ENCODE measurements around the gene YY1.
A peak's percentile ranks its signal among the peaks of the same experiment; 100 is the strongest.

The YY1 gene

DNA sequence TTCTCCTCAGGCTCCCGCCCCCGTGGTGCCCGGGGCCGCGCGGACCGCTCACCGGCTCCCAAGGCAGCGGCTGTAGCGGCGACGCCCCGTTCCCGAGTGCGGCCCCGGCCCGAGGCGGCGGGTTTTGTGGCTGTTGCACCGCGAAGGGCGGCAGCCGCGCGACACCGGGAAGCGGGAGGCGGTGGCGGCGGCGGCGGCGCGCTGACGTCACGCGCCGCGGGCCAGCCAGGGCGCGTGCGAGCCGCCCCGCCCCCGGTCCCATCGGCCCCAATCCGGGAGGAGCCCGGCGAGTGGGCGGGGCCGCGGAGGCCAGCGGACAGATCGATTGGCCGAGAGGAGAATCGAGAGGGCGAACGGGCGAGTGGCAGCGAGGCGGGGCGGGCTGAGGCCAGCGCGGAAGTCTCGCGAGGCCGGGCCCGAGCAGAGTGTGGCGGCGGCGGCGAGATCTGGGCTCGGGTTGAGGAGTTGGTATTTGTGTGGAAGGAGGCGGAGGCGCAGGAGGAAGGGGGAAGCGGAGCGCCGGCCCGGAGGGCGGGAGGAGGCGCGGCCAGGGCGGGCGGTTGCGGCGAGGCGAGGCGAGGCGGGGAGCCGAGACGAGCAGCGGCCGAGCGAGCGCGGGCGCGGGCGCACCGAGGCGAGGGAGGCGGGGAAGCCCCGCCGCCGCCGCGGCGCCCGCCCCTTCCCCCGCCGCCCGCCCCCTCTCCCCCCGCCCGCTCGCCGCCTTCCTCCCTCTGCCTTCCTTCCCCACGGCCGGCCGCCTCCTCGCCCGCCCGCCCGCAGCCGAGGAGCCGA lies at the start of gene YY1:
Gene YY1 (plus strand): TSS at position 726 of the 792 bp plus-strand sequence. CDS start 101 bp downstream, outside the sequence.
- H3K27ac ChIP-seq = peak within 1 kb of the TSS; percentile 97
- TF ChIP-seq, protein P1, sequence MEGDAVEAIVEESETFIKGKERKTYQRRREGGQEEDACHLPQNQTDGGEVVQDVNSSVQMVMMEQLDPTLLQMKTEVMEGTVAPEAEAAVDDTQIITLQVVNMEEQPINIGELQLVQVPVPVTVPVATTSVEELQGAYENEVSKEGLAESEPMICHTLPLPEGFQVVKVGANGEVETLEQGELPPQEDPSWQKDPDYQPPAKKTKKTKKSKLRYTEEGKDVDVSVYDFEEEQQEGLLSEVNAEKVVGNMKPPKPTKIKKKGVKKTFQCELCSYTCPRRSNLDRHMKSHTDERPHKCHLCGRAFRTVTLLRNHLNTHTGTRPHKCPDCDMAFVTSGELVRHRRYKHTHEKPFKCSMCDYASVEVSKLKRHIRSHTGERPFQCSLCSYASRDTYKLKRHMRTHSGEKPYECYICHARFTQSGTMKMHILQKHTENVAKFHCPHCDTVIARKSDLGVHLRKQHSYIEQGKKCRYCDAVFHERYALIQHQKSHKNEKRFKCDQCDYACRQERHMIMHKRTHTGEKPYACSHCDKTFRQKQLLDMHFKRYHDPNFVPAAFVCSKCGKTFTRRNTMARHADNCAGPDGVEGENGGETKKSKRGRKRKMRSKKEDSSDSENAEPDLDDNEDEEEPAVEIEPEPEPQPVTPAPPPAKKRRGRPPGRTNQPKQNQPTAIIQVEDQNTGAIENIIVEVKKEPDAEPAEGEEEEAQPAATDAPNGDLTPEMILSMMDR (conservative IDR thresholded peaks at IDR 0.05) = no peak

DNA sequence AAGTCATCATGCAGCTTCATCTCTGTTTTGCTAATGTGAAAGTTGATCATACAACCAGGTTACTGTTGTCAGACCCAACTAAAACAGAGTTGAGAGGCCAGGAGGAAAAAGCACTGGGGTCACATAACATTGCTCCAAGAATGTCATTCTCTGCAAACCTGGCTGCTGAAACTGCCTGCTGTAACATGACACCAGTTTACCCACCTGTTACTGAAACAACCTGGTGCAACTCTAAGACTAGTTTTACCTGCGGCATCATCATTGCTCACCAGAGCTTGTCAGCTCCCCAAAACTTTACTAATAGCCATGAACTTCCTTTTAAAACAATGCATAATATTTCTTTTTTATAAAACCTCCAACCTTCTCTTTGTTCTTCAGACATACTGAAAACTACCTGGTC lies 48.8 kb upstream of the YY1 start:
- TF ChIP-seq, protein P1 (conservative IDR thresholded peaks at IDR 0.05) = no peak

DNA sequence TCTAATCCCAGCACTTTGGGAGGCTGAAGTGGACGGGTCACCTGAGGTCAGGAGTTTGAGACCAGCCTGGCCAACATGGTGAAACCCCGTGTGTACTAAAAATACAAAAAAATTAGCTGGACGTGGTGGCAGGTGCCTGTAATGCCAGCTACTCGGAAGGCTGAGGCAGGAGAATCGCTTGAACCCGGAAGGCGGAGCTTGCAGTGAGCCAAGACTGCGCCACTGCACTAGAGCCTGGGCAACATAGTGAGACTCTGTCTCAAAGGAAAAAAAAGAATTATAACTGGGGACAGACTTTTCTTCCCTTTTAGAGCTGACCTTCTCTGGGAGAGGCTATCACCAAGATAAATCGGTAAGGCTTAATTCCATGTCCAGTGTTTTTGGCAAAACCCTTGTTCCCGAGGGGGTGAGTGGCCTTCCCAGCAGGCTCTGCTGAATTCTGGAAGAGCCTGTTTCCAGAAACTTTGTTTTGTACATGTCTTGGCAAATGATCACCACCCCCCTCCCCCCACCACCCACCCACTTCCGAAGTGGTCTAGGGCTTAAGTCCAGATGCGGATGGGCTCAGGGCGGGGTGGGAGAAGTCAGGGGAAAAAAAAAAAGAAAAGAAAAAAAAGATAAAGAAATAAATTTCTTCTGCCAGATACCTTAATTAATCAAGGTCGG lies 47.2 kb upstream of the YY1 start:
- H3K27ac ChIP-seq = peak overlapping the region; percentile 85
- TF ChIP-seq, protein P1 (conservative IDR thresholded peaks at IDR 0.05) = no peak

More for the DNA sequence above, 48.8 kb upstream of the YY1 start:
- no peak overlapping the region for H3K27ac ChIP-seq

DNA sequence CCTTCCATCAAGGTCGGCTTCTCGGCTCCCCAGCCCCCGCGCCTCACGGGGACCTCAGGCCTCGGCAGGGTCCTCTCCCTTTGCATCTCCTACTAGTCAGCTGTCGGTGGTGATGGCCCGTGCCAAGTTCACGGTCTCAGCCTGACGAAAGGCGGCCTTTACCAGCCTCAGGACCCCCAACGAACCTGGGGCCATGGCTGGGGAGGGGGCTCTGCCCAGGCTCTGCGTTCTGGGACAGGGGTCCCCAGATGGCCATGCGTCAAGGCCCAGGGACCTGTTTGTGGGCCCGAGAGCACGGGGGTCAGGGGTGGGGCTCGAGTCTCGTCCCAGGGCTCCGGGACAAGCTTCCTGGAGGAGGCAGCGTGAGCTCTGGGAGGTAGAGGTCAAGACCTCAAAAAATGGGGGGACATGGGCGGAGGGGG lies 46.7 kb upstream of the YY1 start:
- TF ChIP-seq, protein P1 (conservative IDR thresholded peaks at IDR 0.05) = no peak
- H3K27ac ChIP-seq = peak overlapping the region; percentile 85

DNA sequence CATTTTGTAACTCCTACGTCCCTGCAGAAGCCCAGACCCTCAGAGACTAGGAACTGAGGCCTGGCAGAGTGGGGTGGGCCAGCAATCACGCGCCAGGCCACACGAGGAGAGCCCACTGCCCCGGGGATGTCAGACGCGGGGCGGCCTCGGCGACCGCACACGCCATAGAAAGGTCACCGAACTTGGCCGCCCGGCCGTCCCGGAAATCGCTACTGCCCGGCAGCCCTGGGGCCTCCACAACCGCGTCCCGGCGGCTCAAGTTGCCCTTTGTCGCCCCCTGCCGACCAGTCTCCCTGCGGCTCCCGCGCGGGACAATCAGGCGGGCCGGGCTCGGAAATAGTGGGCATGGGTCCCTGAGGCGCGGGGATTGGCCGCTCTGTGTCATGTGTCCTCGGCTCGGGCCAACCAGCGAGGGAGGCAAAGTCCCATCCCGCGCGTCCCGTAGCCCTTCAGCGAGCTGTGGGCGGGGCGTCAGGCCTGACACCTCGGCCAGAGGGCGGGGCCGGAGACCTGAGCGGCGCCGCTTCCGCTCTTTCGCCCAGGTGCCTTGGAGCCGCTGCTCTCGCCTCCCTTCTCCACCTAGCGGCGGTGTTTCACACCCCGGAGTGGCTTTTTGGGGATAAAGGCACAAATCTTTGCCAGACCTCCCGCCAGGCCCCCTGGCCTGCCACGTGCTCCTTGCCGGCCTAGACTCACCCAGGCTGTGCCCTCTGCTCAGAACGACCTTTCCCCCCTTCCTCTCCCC lies 46.1 kb upstream of the YY1 start:
- peak overlapping the region; percentile 85 for H3K27ac ChIP-seq
- TF ChIP-seq, protein P1 (conservative IDR thresholded peaks at IDR 0.05) = peak; percentile 95

DNA sequence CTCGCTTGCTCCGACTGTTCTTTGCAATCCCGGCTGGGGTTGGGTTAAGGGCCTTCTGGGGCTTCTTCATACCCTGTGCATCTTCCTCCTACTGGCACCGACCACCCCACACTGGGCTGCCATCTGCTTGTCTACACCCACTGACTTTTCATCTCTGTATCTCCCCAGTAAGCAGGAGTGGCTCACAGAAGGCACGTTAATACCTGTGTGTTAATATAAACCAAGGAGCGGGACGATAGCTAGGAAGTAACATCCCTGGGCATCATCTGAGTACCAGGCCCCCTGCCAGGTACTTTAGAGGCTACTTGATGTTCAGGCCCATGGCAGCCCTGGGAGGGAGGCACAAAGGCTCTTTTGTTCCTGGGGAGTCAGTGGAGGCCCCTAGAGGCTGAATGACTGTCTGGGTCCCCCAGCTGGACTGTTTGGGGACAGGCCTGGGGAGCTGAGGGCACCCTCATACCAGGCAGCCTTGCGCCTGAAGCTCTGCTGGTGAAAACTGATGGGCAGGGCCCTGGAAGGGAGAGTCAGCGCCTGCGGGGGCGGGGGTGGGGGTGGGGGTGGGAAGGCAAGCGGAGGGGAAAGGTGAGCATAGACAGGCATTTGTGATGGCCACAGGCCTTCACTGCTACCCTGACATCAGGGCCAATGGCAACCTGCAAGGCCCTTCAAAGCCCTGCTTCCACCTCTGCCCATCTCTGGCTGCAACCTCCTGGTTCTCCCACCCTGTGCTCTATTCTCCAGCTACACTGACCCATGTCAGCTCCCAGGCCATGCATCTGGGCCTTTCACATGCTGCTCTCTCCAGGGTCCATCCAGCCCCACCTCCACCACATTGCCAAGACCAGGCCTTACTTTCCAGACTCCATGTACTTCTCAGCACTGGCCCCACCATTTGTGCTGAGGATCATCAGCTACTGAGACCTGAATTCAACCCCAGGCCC lies 45.3 kb upstream of the YY1 start:
- TF ChIP-seq, protein P1 (conservative IDR thresholded peaks at IDR 0.05) = no peak
- peak overlapping the region; percentile 85 for H3K27ac ChIP-seq

Data from VCaP (cell line).